K562 (cell line): ENCODE results near the gene BZW2. TPM values are rescaled to one million over a fixed set of nuclear protein-coding genes. Genes with fewer than 3 reads are reported as not detected.

ENCODE experiments used
- BCOR ChIP-seq: fragments of 450-650 bp; IDR thresholded peaks from 2 replicates; pipeline ENCODE4 v1.6.1; 2016
- C11orf30 ChIP-seq: fragments of 450-650 bp; IDR thresholded peaks from 2 replicates; pipeline ENCODE4 v1.6.1; 2016; ENCODE audit warnings: low read depth, mild to moderate bottlenecking
- CHD2 ChIP-seq: IDR thresholded peaks from 2 replicates; pipeline ENCODE4 v1.6.1; 2011; ENCODE audit warnings: low read depth, low read length
- CREB3 ChIP-seq: fragments of 450-650 bp; conservative IDR thresholded peaks from 2 replicates; pipeline ENCODE4 v1.6.1; 2016; ENCODE audit warnings: missing genetic modification characterization, low read depth, mild to moderate bottlenecking, missing compliant biosample characterization, moderate library complexity
- EP400 ChIP-seq: fragments of 450-650 bp; IDR thresholded peaks from 2 replicates; pipeline ENCODE4 v1.6.1; 2017; ENCODE audit warnings: antibody characterized with exemption, mild to moderate bottlenecking, moderate library complexity
- GABPB2 ChIP-seq: fragments of 250-450 bp; sonication (Bioruptor Pico); conservative IDR thresholded peaks from 2 replicates; pipeline ENCODE4 v1.5.1; 2021; ENCODE audit warnings: mild to moderate bottlenecking
- HNRNPL ChIP-seq: fragments of 200-400 bp; formaldehyde crosslinking; IDR thresholded peaks from 2 replicates; pipeline ENCODE4 v1.6.1; 2017; ENCODE audit warnings: low read depth, mild to moderate bottlenecking, low read length
- KAT7 ChIP-seq: sonication (generic); formaldehyde crosslinking; IDR thresholded peaks from 2 replicates; pipeline ENCODE4 v1.8.0; 2022; ENCODE audit warnings: missing genetic modification reagents, mild to moderate bottlenecking, borderline replicate concordance
- MAFF ChIP-seq: IDR thresholded peaks from 2 replicates; pipeline ENCODE4 v1.6.1; 2012; ENCODE audit warnings: low read length, improper control_type of control experiment
- MCM7 ChIP-seq, 2 experiments: fragments of 450-650 bp; IDR thresholded peaks; 2 replicates each; pipeline ENCODE4 v1.6.1; 2016 to 2018
- MLLT1 ChIP-seq, 2 experiments: fragments of 450-650 bp; IDR thresholded peaks; 2 replicates each; pipeline ENCODE4 v1.6.1; 2016
- MXI1 ChIP-seq: IDR thresholded peaks from 2 replicates; pipeline ENCODE4 v1.6.1; 2011; ENCODE audit warnings: low read depth, mild to moderate bottlenecking, improper control_type of control experiment, low read length
- PREB ChIP-seq: sonication (generic); formaldehyde crosslinking; IDR thresholded peaks from 2 replicates; pipeline ENCODE4 v1.8.1; 2023; ENCODE audit warnings: mild to moderate bottlenecking, missing genetic modification reagents
- RBM17 ChIP-seq: fragments of 200-400 bp; formaldehyde crosslinking; IDR thresholded peaks from 2 replicates; pipeline ENCODE4 v1.6.1; 2017; ENCODE audit warnings: low read depth, mild to moderate bottlenecking, low read length, borderline replicate concordance
- TCF15 ChIP-seq: fragments of 250-450 bp; sonication (Bioruptor Pico); IDR thresholded peaks from 2 replicates; pipeline ENCODE4 v1.8.0; 2022; ENCODE audit warnings: moderate library complexity, mild to moderate bottlenecking, inconsistent platforms
- TCF7 ChIP-seq: sonication (generic); IDR thresholded peaks from 2 replicates; pipeline ENCODE4 v1.6.1; 2016; ENCODE audit warnings: antibody characterized with exemption, borderline replicate concordance
- TEAD1 ChIP-seq, 2 experiments: fragments of 450-650 bp in 1 of 2; sonication (generic) in 1 of 2; formaldehyde crosslinking; IDR thresholded peaks; 2 replicates each; pipeline versions ENCODE4 v1.4.0 to v1.8.0; 2020 to 2022; ENCODE audit warnings: mild to moderate bottlenecking in 2 of 2, missing genetic modification reagents in 1 of 2
- TGIF2 ChIP-seq: sonication (generic); formaldehyde crosslinking; IDR thresholded peaks from 2 replicates; pipeline ENCODE4 v1.8.1; 2022; ENCODE audit warnings: mild to moderate bottlenecking, missing genetic modification reagents, moderate library complexity
- ZBTB43 ChIP-seq: sonication (generic); formaldehyde crosslinking; IDR thresholded peaks from 2 replicates; pipeline ENCODE4 v1.8.0; 2023; ENCODE audit warnings: mild to moderate bottlenecking, missing genetic modification reagents
- ZC3H11A ChIP-seq: IDR thresholded peaks from 2 replicates; pipeline ENCODE4 v1.6.1; 2012; ENCODE audit warnings: low read depth, low read length, improper control_type of control experiment
- ZFP36 ChIP-seq: fragments of 150-350 bp; IDR thresholded peaks from 2 replicates; pipeline ENCODE4 v1.6.1; 2018; ENCODE audit warnings: low read length, low read depth; ENCODE audit not compliant: partially characterized antibody
- ZNF121 ChIP-seq: sonication (generic); formaldehyde crosslinking; conservative IDR thresholded peaks from 2 replicates; pipeline ENCODE4 v1.8.0; 2022; ENCODE audit warnings: missing genetic modification reagents
- ZNF316 ChIP-seq: fragments of 450-650 bp; IDR thresholded peaks from 2 replicates; pipeline ENCODE4 v1.6.1; 2016
- ZNF785 ChIP-seq: fragments of 250-450 bp; sonication (Bioruptor Pico); IDR thresholded peaks from 2 replicates; pipeline ENCODE4 v1.4.0; 2020; ENCODE audit warnings: mild to moderate bottlenecking
- polyA plus RNA-seq, 8 experiments: library from polyadenylated mRNA; depleted of rRNA in 4 of 8; stranded (reverse) in 5 of 8; unstranded in 3 of 8; fragments of >200 nt; fragmentation: Nextera tagmentation in 2 of 8; fragmentation: Illumina TruSeq in 1 of 8; extraction: Ambion mirVana in 2 of 8; extraction: Trizol in 1 of 8; gene quantifications; 2 replicates each; pipeline versions ENCODE4 v1.2.1 to v1.2.3, GENCODE V29; 2011 to 2014; ENCODE audit warnings: inconsistent platforms in 1 of 8, missing spikeins in 1 of 8
- total RNA-seq, 7 experiments: library from RNA; depleted of rRNA in 6 of 7; stranded (reverse); fragments of >200 nt in 6 of 7; fragmentation: Illumina TruSeq in 2 of 7; extraction: Trizol in 2 of 7; gene quantifications; 2 replicates each; pipeline versions ENCODE4 v1.2.1 to v1.2.3, GENCODE V29; 2011 to 2021; ENCODE audit warnings: low replicate concordance in 1 of 7

Gene BZW2
- total and polyA plus RNA-seq, 9 of the 15 experiments (the other 6 are each of a cell fraction or from before 2014, with no cell fraction given) = 140 to 316 (median 173) TPM

GRCh38 chr7:16657656-16658279, 11.8 kb downstream of the BZW2 start (continued):
- no peak for TF ChIP-seq TCF15
- TF ChIP-seq C11orf30 = peak; percentile 37
- TF ChIP-seq TEAD1 (CRISPR knock-in tag; IDR thresholded peaks at IDR 0.05) = peak; percentile 88 to 97
- TF ChIP-seq HNRNPL = no peak
- TF ChIP-seq TCF7 = no peak
- TF ChIP-seq KAT7 (CRISPR knock-in tag) = no peak
- no peak for TF ChIP-seq ZBTB43 (CRISPR knock-in tag)
- TF ChIP-seq CHD2 = peak; percentile 58; the same call in 1 of the 2 replicates
- no peak for TF ChIP-seq TGIF2
- peak; percentile 76 for TF ChIP-seq EP400
- TF ChIP-seq MLLT1 (IDR thresholded peaks at IDR 0.05) = 0 out of 4 replicates have a peak, but pooled peaks have one; percentile 32 to 33
- TF ChIP-seq RBM17 = no peak
- 0 out of 2 replicates have a peak, but pooled peaks have one; percentile 49 for TF ChIP-seq CREB3 (tag)
- no peak for TF ChIP-seq ZNF316
- TF ChIP-seq BCOR = peak; percentile 13; the same call in 1 of the 2 replicates
- no peak for TF ChIP-seq PREB
- TF ChIP-seq ZFP36 = no peak
- TF ChIP-seq ZNF121 (CRISPR knock-in tag) = no peak
- TF ChIP-seq ZC3H11A = no peak
- TF ChIP-seq ZNF785 (CRISPR knock-in tag) = no peak
- no peak for TF ChIP-seq MXI1
- TF ChIP-seq MAFF = no peak; the same call in 1 of the 2 replicates
- no peak for TF ChIP-seq GABPB2 (CRISPR knock-in tag)
- TF ChIP-seq MCM7 (IDR thresholded peaks at IDR 0.05) = no peak
